Immature natural killer cell (primary cell): ENCODE data around the gene PACRG. TPM values are rescaled to one million over a fixed set of nuclear protein-coding genes. Genes with fewer than 3 reads are reported as not detected.

Experiments used
- DNase-seq, 3 donors: peaks; one replicate each; pipeline ENCODE4 v3.0.0; 2022; ENCODE audit warnings: mixed read lengths in 1 of 3
- H3K27ac Mint-ChIP-seq, 6 donors: one replicate each; pipeline ENCODE4 v1.8.0; 2020; ENCODE audit warnings: mixed read lengths in 6 of 6, mild to moderate bottlenecking in 5 of 6, inconsistent platforms in 4 of 6, moderate library complexity in 3 of 6
- H3K27me3 Mint-ChIP-seq, 3 donors: one replicate each; pipeline ENCODE4 v1.8.0; 2020 to 2021; ENCODE audit warnings: low read depth in 3 of 3, mild to moderate bottlenecking in 3 of 3, mixed read lengths in 3 of 3, moderate library complexity in 3 of 3, inconsistent platforms in 1 of 3
- H3K36me3 Mint-ChIP-seq, 3 donors: one replicate each; pipeline ENCODE4 v1.8.0; 2020; ENCODE audit warnings: mixed read lengths in 3 of 3, inconsistent platforms in 2 of 3, mild to moderate bottlenecking in 2 of 3
- H3K4me1 Mint-ChIP-seq, 2 donors: one replicate each; pipeline ENCODE4 v1.8.0; 2020; ENCODE audit warnings: inconsistent platforms in 2 of 2, mild to moderate bottlenecking in 2 of 2, mixed read lengths in 2 of 2, moderate library complexity in 1 of 2
- H3K4me3 Mint-ChIP-seq, 5 donors: one replicate each; pipeline ENCODE4 v1.8.0; 2020; ENCODE audit warnings: mild to moderate bottlenecking in 5 of 5, mixed read lengths in 5 of 5, inconsistent platforms in 3 of 5, moderate library complexity in 3 of 5
- H3K9me3 Mint-ChIP-seq, 6 donors: one replicate each; pipeline ENCODE4 v1.8.0; 2020; ENCODE audit warnings: mild to moderate bottlenecking in 6 of 6, mixed read lengths in 6 of 6, inconsistent platforms in 4 of 6, moderate library complexity in 3 of 6
- polyA plus RNA-seq, 3 donors: library from polyadenylated mRNA; unstranded; fragments of 300-500 nt; fragmentation: Illumina TruSeq; gene quantifications; one replicate each; pipeline ENCODE4 v1.2.3, GENCODE V29; 2021

PACRG gene
- polyA plus RNA-seq, 3 donors from 2014 or later = not detected

DNA sequence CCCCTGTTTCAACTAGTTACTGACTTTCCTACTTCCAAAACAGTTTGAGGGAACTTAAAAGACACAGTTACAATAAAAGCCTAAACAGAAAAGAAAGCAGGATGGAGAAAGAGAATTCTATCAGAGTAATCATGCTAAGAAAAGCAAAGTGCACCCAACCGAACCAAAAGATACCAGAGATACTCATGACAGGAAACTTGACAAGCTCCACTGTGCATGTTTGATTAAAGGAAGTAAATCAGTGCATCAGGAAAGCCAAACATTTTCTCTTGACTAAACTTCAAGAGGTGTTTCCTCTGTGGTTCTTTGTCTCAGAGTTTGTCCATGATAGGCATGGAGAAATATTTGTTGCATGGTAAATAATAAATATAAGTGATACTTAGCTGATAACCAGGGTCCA, 138.9 kb downstream of the PACRG start:
- Mint-ChIP-seq H3K36me3 (no peaks in the 10 kb centered on the region), H3K9me3 (peaks cover 0 to 10% (median 0%) of the 10 kb centered on the region in 6 donors), H3K27ac (no peak overlapping the region), H3K27me3 (peaks cover 2 to 3% (median 2%) of the 10 kb centered on the region in 3 donors), H3K4me1 (no peaks in the 10 kb centered on the region), H3K4me3 (no peak overlapping the region)
- DNase-seq = no peak

DNA sequence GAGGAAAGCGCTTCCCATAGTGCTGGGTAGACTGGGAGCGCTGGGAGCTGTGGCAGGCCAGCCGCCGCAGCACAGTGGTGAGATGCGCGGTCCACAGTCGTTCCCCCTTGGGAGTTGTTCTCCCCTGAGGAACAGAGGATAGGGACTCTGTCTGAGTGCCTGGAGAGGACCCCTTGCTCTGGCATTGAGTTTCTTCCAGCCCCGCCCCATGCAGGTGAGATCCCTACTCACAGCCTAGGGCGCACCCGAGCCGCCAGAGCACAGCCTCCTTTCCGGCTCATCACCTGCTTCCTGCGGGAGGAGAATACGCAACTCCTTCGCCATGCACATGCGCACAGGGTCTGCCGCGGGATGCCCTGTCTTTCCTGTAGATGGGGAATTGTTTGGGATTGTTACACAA, 140.6 kb downstream of the PACRG start:
- DNase-seq = no peak
- peaks cover 0 to 7% (median 0%) of the 10 kb centered on the region in 6 donors for H3K9me3 Mint-ChIP-seq
- H3K36me3 Mint-ChIP-seq = no peaks in the 10 kb centered on the region
- no peaks in the 10 kb centered on the region for H3K4me1 Mint-ChIP-seq
- no peak overlapping the region for H3K4me3 Mint-ChIP-seq
- H3K27ac Mint-ChIP-seq = no peak overlapping the region
- peaks cover 2 to 3% (median 2%) of the 10 kb centered on the region in 3 donors for H3K27me3 Mint-ChIP-seq

DNA sequence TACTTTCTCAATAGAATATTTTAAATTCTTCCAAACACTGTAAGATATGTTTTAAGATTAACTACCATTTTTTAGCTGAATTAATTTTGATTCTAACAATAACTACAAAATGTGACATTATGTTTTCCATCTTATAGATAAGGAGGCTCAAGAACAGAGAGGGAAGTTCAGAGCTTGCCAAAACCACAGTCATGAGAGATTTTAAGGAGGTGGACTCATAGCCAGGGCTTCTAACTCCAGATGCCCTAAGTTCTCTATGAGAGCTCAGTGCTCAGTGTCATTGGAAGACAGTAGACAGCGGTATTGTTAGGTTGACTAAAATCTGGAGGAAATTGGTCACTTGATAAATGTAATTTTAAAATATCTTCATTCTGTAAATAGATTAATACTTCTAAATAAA, 144.2 kb downstream of the PACRG start:
- Mint-ChIP-seq H3K36me3 (no peaks in the 10 kb centered on the region), H3K27ac (no peak overlapping the region), H3K4me1 (no peaks in the 10 kb centered on the region), H3K4me3 (no peak overlapping the region), H3K9me3 (peaks cover 0 to 7% (median 0%) of the 10 kb centered on the region in 6 donors), H3K27me3 (peaks cover 0 to 2% (median 2%) of the 10 kb centered on the region in 3 donors)
- DNase-seq = no peak

DNA sequence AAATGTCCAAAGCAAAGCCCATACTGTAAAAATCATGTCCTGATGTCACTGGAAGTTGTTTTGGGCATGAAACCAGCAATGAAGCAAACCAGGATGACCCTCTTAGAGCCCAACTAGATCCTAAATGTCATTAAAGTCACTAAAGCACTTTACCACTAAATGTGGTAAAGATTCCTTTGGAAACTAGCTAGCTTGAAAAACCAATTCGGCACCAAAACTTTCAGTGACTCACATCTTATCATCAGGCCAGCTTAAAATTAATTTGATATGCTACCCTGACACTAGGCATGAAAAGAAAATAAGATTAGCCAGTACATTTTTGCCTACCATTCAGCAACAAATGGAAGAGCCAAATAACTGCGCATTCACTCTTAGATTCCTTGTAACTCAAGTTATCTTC, 145.8 kb downstream of the PACRG start:
- no peak for DNase-seq
- peaks cover 0 to 7% (median 0%) of the 10 kb centered on the region in 6 donors for H3K9me3 Mint-ChIP-seq
- peaks cover 0 to 2% (median 2%) of the 10 kb centered on the region in 3 donors for H3K27me3 Mint-ChIP-seq
- no peaks in the 10 kb centered on the region for H3K36me3 Mint-ChIP-seq
- H3K4me3 Mint-ChIP-seq = no peak overlapping the region
- H3K27ac Mint-ChIP-seq = no peak overlapping the region
- no peaks in the 10 kb centered on the region for H3K4me1 Mint-ChIP-seq

DNA sequence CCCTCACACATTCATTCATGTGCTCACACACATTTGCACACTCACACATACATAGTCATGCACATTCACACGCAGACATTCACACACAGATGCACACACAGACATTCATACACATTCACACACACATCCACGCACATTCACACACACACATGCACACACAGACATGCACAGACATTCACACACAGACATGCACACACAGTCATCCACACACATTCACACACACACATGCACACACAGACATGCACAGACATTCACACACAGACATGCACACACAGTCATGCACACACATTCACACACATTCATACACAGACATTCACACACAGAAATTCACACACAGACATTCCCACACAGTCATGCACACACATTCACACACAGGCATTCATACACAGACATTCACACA, 147.3 kb downstream of the PACRG start:
- H3K4me1 Mint-ChIP-seq = no peaks in the 10 kb centered on the region

DNA sequence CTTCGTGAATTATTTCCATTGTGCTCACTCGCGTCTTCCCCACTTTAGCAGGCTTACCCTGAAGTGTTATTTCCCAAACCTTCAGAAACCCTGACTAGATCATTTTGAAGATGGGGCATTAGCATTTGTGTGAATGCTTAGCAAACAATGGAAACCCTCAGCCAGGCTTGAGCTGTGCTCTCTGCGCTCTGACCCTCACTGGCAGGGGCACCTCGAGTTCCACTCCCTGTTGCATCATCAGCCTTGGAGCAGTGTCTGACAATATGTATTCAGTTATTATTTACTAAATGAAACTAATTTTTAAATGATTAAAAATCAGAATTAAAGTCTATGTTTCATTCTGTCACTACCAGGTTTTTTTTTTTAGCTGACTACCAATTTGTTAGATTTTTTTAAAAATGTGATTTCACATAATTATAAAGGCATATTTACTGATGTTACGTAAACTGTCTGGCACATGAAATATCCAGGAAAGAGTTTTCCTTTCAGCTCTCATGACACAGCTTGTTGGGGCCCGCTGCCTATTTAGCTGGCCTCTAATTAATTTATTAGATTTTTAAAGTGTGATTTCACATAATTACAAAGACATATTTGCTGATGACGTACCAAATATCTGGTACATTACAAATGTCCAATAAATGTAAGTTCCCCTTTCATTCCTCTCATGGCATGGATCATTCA, 155.2 kb downstream of the PACRG start:
- Mint-ChIP-seq H3K27ac (no peak overlapping the region), H3K36me3 (no peaks in the 10 kb centered on the region), H3K9me3 (no peaks in the 10 kb centered on the region), H3K27me3 (peaks cover 0 to 2% (median 0%) of the 10 kb centered on the region in 3 donors), H3K4me1 (no peaks in the 10 kb centered on the region), H3K4me3 (no peak overlapping the region)
- no peak for DNase-seq

More for the DNA sequence above, 147.3 kb downstream of the PACRG start:
- no peak overlapping the region for H3K27ac Mint-ChIP-seq
- H3K36me3 Mint-ChIP-seq = no peaks in the 10 kb centered on the region
- H3K27me3 Mint-ChIP-seq = peaks cover 0 to 2% (median 2%) of the 10 kb centered on the region in 3 donors
- H3K9me3 Mint-ChIP-seq = peaks cover 0 to 7% (median 0%) of the 10 kb centered on the region in 6 donors
- no peak for DNase-seq
- no peak overlapping the region for H3K4me3 Mint-ChIP-seq

DNA sequence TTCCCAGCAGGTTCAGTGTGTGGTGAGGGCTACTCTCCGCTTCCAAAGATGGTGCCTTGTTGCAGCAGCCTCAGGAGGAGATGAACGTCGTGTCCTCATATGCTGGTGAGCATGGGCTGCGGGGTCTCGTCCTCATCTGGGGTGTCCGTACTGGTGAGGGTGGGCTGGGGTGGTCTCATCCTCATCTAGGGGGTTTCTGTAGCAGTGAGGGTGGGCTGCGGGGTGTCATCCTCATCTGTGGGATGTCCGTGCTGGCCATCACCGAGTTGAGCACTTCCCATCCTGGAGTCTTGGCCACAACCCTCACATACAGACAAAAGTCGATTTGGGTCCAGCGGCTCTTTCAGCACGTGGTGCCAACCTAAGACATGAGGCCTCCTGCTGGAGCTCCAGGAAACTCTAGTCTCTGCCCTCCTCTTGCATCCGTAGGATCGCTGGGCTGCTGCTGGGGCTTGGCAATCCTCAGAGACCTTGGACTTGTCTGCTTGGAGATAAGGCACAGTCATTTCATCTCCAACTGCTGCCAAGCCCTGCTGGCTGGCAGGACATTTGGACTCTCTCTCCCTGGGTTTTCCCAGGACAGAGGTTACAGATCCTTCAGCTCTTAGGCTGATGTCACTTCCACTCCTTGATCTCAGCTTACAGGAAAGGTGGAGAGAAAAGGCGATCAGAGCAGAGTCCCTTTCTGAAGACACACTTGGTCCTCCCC, 160.4 kb downstream of the PACRG start:
- no peak for DNase-seq
- H3K9me3 Mint-ChIP-seq = no peaks in the 10 kb centered on the region
- H3K4me1 Mint-ChIP-seq = no peaks in the 10 kb centered on the region
- H3K36me3 Mint-ChIP-seq = no peaks in the 10 kb centered on the region
- H3K4me3 Mint-ChIP-seq = no peak overlapping the region
- H3K27ac Mint-ChIP-seq = no peak overlapping the region
- H3K27me3 Mint-ChIP-seq = peaks cover 0 to 4% (median 0%) of the 10 kb centered on the region in 3 donors

DNA sequence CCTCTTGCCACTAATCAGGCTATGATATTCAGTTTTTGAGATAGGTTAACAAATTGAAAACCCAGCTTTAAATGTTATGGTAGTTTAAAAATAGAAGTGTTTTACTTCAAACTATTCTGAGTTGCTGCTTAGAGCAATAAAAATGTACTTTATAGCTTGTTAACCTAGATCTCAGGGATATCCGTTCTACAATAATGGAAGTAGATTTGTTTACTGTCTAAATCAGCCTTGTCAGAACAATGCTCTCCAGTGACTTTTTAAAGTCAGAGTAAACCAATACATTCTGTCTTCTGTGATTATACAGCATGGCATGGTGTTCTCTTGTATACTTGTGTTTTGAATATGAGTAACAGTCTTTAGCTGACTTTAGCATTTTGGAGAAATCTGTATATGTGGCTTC, 161.5 kb downstream of the PACRG start:
- Mint-ChIP-seq H3K27ac (no peak overlapping the region), H3K27me3 (peaks cover 0 to 3% (median 0%) of the 10 kb centered on the region in 3 donors), H3K9me3 (no peaks in the 10 kb centered on the region), H3K4me1 (no peaks in the 10 kb centered on the region), H3K4me3 (no peak overlapping the region), H3K36me3 (no peaks in the 10 kb centered on the region)
- no peak for DNase-seq

DNA sequence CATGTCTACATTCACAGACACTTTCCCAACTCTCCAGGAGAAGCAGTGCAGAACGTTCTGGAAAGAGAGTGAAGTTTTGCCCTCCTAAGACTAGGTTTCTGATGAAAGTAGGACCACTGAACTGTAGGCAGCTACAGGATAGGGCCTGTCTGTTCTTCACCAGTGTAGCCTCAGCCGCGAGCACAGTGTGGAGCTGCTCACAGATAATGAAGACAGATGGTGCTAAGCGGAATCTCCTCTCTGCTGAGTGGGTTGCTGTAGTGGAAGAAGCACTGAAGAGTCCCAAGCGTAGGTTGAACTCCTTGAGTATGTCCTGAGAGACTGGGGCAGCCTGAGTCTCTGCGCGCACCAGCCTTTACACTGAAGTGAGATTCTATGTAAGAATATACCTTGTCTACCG, 170.2 kb downstream of the PACRG start:
- Mint-ChIP-seq H3K4me1 (no peaks in the 10 kb centered on the region), H3K36me3 (no peaks in the 10 kb centered on the region), H3K27me3 (peaks cover 5% of the 10 kb centered on the region in 3 donors), H3K4me3 (no peak overlapping the region), H3K27ac (no peak overlapping the region), H3K9me3 (peaks cover 0 to 4% (median under 1%) of the 10 kb centered on the region in 6 donors)
- no peak for DNase-seq

DNA sequence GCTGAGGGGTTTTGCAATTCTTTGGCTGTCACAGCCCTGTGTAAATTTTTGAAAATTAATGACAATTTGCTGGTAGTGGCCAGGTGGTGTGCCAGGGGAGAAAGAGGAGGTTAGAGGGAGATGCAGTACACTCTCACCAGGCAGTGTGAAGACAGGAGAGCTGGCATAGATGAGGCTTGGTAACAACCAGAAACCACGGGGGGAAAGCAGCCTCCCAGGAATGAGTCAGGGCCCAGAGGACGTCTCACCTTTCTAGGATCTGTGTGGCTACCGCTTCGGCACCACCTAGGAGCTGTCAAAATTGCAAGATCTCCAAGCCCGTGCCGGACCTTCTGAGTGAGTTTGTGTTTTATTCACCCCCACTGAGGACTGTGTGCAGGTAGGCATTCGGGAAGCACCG, 171.4 kb downstream of the PACRG start:
- H3K36me3 Mint-ChIP-seq = no peaks in the 10 kb centered on the region
- H3K4me3 Mint-ChIP-seq = no peak overlapping the region
- no peaks in the 10 kb centered on the region for H3K4me1 Mint-ChIP-seq
- H3K27ac Mint-ChIP-seq = no peak overlapping the region
- no peak for DNase-seq
- peaks cover 0 to 4% (median under 1%) of the 10 kb centered on the region in 6 donors for H3K9me3 Mint-ChIP-seq
- peaks cover 3 to 5% (median 5%) of the 10 kb centered on the region in 3 donors for H3K27me3 Mint-ChIP-seq

DNA sequence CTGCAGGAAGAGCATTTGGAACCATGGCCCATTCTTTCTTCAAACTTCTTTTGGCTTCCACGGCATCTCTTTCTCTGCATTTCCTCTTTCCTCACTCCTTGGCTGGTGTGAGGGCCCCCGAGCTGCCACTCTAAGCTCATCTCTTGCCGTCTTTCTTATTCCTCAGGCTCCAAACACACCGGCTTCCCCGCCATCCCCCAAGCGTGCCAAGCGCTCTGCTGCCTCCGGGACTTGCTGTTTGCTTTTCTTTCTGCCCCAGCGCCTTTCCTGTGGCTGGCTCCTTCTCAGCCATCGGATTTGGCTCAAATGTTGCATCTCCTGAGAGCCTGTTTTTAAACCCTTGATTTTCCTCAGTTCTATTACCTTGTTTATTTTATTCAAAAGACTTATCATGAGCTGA, 172.7 kb downstream of the PACRG start:
- Mint-ChIP-seq H3K27ac (no peak overlapping the region), H3K27me3 (peaks cover 3 to 7% (median 5%) of the 10 kb centered on the region in 3 donors), H3K4me1 (no peaks in the 10 kb centered on the region), H3K4me3 (no peak overlapping the region), H3K36me3 (no peaks in the 10 kb centered on the region), H3K9me3 (peaks cover 0 to 4% (median under 1%) of the 10 kb centered on the region in 6 donors)
- DNase-seq = no peak

DNA sequence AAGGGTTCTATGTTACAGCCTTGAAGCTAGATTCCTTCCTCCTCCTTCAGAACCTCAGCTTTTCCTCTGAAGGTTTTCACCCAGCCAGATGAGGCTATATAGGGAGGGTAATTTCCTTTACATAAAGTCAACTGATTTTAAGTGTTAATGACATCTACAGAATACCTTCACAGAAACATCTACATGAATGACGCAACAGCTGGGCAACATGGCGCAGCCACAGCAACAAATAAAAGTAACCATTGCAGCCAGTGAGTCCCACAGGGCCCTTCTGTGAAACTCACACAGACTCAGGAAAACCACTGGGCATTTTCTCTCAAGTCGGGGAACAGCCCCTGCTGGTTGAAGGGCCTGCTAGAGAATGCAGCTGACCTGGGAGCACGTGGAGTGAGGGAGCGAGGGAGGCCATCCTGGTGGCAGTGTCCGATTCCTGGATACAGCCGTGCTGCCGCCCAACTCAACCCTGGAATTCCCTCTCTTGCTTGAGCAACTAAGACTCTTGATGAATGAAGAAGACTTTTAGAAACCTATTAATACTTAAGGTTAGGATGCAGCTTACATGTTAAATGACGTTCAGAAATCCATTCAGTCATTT, 176.4 kb downstream of the PACRG start:
- no peak for DNase-seq
- Mint-ChIP-seq H3K9me3 (peaks cover 0 to 4% (median 0%) of the 10 kb centered on the region in 6 donors), H3K27me3 (peaks cover 0 to 3% (median 2%) of the 10 kb centered on the region in 3 donors), H3K4me1 (no peaks in the 10 kb centered on the region), H3K4me3 (no peak overlapping the region), H3K36me3 (no peaks in the 10 kb centered on the region), H3K27ac (no peak overlapping the region)

DNA sequence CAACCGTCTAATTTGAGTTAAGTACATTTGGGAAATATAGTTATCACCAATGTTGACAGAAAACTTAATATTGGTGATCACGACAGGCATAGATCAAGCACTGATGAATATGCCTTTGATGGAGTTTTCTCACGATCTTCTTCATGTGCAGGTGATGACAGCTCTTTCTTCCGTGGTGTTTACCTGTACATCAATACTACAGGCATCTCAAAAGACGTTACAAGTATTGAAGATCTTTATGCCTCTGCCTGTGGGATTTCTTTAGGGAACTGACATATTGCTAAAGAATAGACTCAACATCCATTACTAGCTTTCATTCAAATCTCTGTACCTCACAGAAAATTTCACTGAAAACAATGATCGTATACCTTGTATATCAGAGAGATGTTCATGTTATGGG, 178.7 kb downstream of the PACRG start:
- DNase-seq = no peak
- no peaks in the 10 kb centered on the region for H3K36me3 Mint-ChIP-seq
- H3K4me3 Mint-ChIP-seq = no peak overlapping the region
- peaks cover 0 to 2% (median 0%) of the 10 kb centered on the region in 3 donors for H3K27me3 Mint-ChIP-seq
- H3K4me1 Mint-ChIP-seq = no peaks in the 10 kb centered on the region
- peaks cover 0 to 1% (median 0%) of the 10 kb centered on the region in 6 donors for H3K9me3 Mint-ChIP-seq
- no peak overlapping the region for H3K27ac Mint-ChIP-seq

DNA sequence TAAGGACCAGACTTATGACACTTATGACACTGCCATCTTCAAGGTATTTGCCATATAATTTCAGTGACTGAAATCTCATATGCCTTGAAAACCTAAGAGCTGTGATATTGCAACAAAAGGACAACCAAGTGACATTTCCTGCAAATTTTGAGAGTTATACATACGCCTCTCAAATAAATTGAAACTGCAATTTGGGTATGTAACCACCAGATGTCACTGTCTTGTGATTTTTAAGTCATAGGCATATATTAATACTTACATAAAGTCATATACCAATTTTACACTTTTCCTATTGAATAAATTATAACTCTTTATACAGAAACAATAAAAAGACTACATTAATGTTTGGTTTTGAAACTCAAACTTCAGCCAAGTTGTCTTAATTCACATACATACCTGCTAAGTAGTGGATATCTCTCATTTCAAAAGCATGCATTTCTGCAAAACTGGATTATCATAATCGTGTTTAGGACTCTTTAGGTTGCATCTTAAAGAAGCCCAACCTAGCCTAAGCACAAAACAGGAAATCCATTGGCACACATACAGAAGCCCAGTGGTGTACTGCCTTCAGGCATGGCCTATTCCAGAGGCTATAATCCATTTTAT, 180.2 kb downstream of the PACRG start:
- Mint-ChIP-seq H3K27ac (no peak overlapping the region), H3K4me1 (no peaks in the 10 kb centered on the region), H3K9me3 (peaks cover 0 to 1% (median 0%) of the 10 kb centered on the region in 6 donors), H3K36me3 (no peaks in the 10 kb centered on the region), H3K27me3 (peaks cover 0 to 2% (median 0%) of the 10 kb centered on the region in 3 donors), H3K4me3 (no peak overlapping the region)
- DNase-seq = peak in 1 of 3 donors; percentile 9
